H1 (cell line): ENCODE data around the gene SIX1. TPM values are rescaled to one million over a fixed set of nuclear protein-coding genes. Genes with fewer than 3 reads are reported as not detected.

Source experiments
- CTCF ChIA-PET: fragments of 300-600 bp; sonication (Branson Sonifier 250); formaldehyde crosslinking; loops from one replicate; lab custom pipeline; 2021; ENCODE audit not compliant: partially characterized antibody; lab: Charles Lee
- POLR2A ChIA-PET: fragments of 300-600 bp; sonication (Branson Sonifier 250); formaldehyde crosslinking; loops from one replicate; lab custom pipeline; 2021; ENCODE audit warnings: inconsistent platforms; ENCODE audit not compliant: partially characterized antibody; lab: Charles Lee
- DNase-seq, 2 experiments: peaks; one replicate each; pipeline versions ENCODE4 v3.0.0 to v3.0.0-alpha.2; 2010 to 2022; ENCODE audit warnings: low spot score in 2 of 2, low read depth in 1 of 2, mixed read lengths in 1 of 2
- FAIRE-seq: peaks from 2 replicates; lab custom pipeline; 2011; peaks lifted over from hg19 to GRCh38; lab: Jason Lieb, UNC
- H2AFZ ChIP-seq: 2 replicates; pipeline ENCODE4 v1.8.1; 2012; ENCODE audit warnings: low read length, inconsistent platforms
- H2AK5ac ChIP-seq: 2 replicates; pipeline ENCODE4 v1.6.1; 2013; ENCODE audit warnings: low read depth, low read length
- H2BK120ac ChIP-seq: replicated peaks from 2 replicates; pipeline ENCODE3; 2013; ENCODE audit warnings: low read depth, low read length, inconsistent platforms
- H2BK12ac ChIP-seq: 2 replicates; pipeline ENCODE4 v1.6.1; 2013; ENCODE audit warnings: low read depth, low read length
- H2BK15ac ChIP-seq: 2 replicates; pipeline ENCODE4 v1.6.1; 2013; ENCODE audit warnings: low read length
- H2BK20ac ChIP-seq: 2 replicates; pipeline ENCODE4 v1.6.1; 2013; ENCODE audit warnings: low read length
- H2BK5ac ChIP-seq: 2 replicates; pipeline ENCODE4 v1.6.1; 2013; ENCODE audit warnings: low read depth, low read length
- H3K14ac ChIP-seq: 2 replicates; pipeline ENCODE4 v1.6.1; 2013; ENCODE audit warnings: inconsistent platforms; ENCODE audit not compliant: insufficient read length
- H3K18ac ChIP-seq: 2 replicates; pipeline ENCODE4 v1.6.1; 2013; ENCODE audit warnings: low read length; ENCODE audit errors: extremely low read depth
- H3K23ac ChIP-seq: 2 replicates; pipeline ENCODE4 v1.6.1; 2013; ENCODE audit warnings: inconsistent platforms; ENCODE audit not compliant: insufficient read length
- H3K23me2 ChIP-seq: 2 replicates; pipeline ENCODE4 v1.6.1; 2013; ENCODE audit warnings: low read depth, low read length
- H3K27ac ChIP-seq: 2 replicates; pipeline ENCODE4 v1.6.1; 2011; ENCODE audit warnings: low read depth, low read length, inconsistent platforms
- H3K27me3 ChIP-seq, 4 experiments: replicated peaks in 1 of 4; 1 replicate in 1 of 4; 2 replicates in 3 of 4; pipeline versions ENCODE4 v1.6.1 to v1.8.1; 2011 to 2013; ENCODE audit warnings: low read length in 3 of 4, mild to moderate bottlenecking in 3 of 4, inconsistent platforms in 2 of 4, mixed read lengths in 2 of 4, moderate library complexity in 1 of 4; ENCODE audit not compliant: control insufficient read depth in 3 of 4, insufficient read depth in 3 of 4; ENCODE audit errors: extremely low read depth in 1 of 4
- H3K36me3 ChIP-seq, 4 experiments: 2 replicates each; pipeline versions ENCODE4 v1.6.1 to v1.8.1; 2011 to 2013; ENCODE audit warnings: mild to moderate bottlenecking in 4 of 4, low read length in 3 of 4, moderate library complexity in 2 of 4, control low read depth in 1 of 4, inconsistent platforms in 1 of 4; ENCODE audit not compliant: insufficient read depth in 4 of 4, control insufficient read depth in 2 of 4
- H3K4ac ChIP-seq: replicated peaks from 2 replicates; pipeline ENCODE3; 2013; ENCODE audit warnings: low read length, low read depth, mixed read lengths, inconsistent platforms; ENCODE audit not compliant: insufficient read length
- H3K4me1 ChIP-seq, 4 experiments: replicated peaks in 1 of 4; 1 replicate in 1 of 4; 2 replicates in 3 of 4; pipeline versions ENCODE4 v1.6.1 to v1.8.1; 2011 to 2013; ENCODE audit warnings: low read length in 3 of 4, inconsistent platforms in 2 of 4, mixed read lengths in 1 of 4; ENCODE audit not compliant: insufficient read depth in 4 of 4, control insufficient read depth in 3 of 4
- H3K4me2 ChIP-seq, 2 experiments: 2 replicates each; pipeline versions ENCODE4 v1.6.1 to v1.8.1; 2011 to 2013; ENCODE audit warnings: low read depth in 2 of 2, low read length in 2 of 2, control low read depth in 1 of 2, inconsistent platforms in 1 of 2, mild to moderate bottlenecking in 1 of 2; ENCODE audit not compliant: insufficient read depth in 1 of 2
- H3K4me3 ChIP-seq, 4 experiments: fragments of 200-600, 300-600 bp in 1 of 4; sonication (generic), shearing (Covaris generic), sonication (Bioruptor Twin) in 1 of 4; 2 replicates each; pipeline versions ENCODE4 v1.5.1 to v1.8.1; 2011 to 2016; ENCODE audit warnings: low read length in 4 of 4, low read depth in 3 of 4, control low read depth in 2 of 4, inconsistent platforms in 2 of 4, mild to moderate bottlenecking in 2 of 4, mixed read lengths in 1 of 4, moderate library complexity in 1 of 4; ENCODE audit not compliant: insufficient read depth in 2 of 4; ENCODE audit errors: extremely low read depth in 1 of 4
- H3K56ac ChIP-seq: replicated peaks from 2 replicates; pipeline ENCODE3; 2013; ENCODE audit warnings: low read depth, mild to moderate bottlenecking, mixed read lengths, low read length, inconsistent platforms; ENCODE audit not compliant: insufficient read length
- H3K79me1 ChIP-seq: 2 replicates; pipeline ENCODE4 v1.6.1; 2013; ENCODE audit warnings: low read depth, low read length, control low read depth
- H3K79me2 ChIP-seq, 2 experiments: 2 replicates each; pipeline versions ENCODE4 v1.6.1 to v1.8.1; 2012 to 2013; ENCODE audit warnings: low read length in 2 of 2, mild to moderate bottlenecking in 2 of 2, inconsistent platforms in 1 of 2; ENCODE audit not compliant: insufficient read depth in 2 of 2, control insufficient read depth in 1 of 2
- H3K9ac ChIP-seq, 4 experiments: replicated peaks in 1 of 4; 1 replicate in 1 of 4; 2 replicates in 3 of 4; pipeline versions ENCODE4 v1.6.1 to v1.8.1; 2011 to 2013; ENCODE audit warnings: low read depth in 3 of 4, low read length in 3 of 4, control low read depth in 2 of 4, mild to moderate bottlenecking in 2 of 4, moderate library complexity in 2 of 4, inconsistent platforms in 1 of 4; ENCODE audit errors: extremely low read depth in 1 of 4
- H3K9me3 ChIP-seq, 2 experiments: 2 replicates each; pipeline versions ENCODE4 v1.6.1 to v1.8.1; 2012 to 2013; ENCODE audit warnings: mild to moderate bottlenecking in 2 of 2, moderate library complexity in 2 of 2, control low read depth in 1 of 2, inconsistent platforms in 1 of 2, low read depth in 1 of 2, low read length in 1 of 2, mixed read lengths in 1 of 2; ENCODE audit not compliant: insufficient read depth in 2 of 2
- H4K20me1 ChIP-seq, 2 experiments: replicated peaks in 1 of 2; 2 replicates each; pipeline versions ENCODE3 to v1.8.1; 2011 to 2013; ENCODE audit warnings: inconsistent platforms in 2 of 2, low read length in 2 of 2, mild to moderate bottlenecking in 1 of 2; ENCODE audit not compliant: insufficient read depth in 2 of 2, control insufficient read depth in 1 of 2
- H4K5ac ChIP-seq: 2 replicates; pipeline ENCODE4 v1.6.1; 2013; ENCODE audit warnings: low read length, low read depth, mixed read lengths, inconsistent platforms; ENCODE audit not compliant: insufficient read length
- H4K8ac ChIP-seq: 2 replicates; pipeline ENCODE4 v1.8.0; 2013; ENCODE audit warnings: mild to moderate bottlenecking, moderate library complexity, low read length, inconsistent platforms; ENCODE audit not compliant: insufficient read depth; ENCODE audit errors: extremely low read depth
- H4K91ac ChIP-seq: replicated peaks from 2 replicates; pipeline ENCODE3; 2013; ENCODE audit warnings: low read length, mixed read lengths, inconsistent platforms; ENCODE audit not compliant: insufficient read length
- BACH1 ChIP-seq: IDR thresholded peaks from 2 replicates; pipeline ENCODE4 v1.6.1; 2012; ENCODE audit warnings: low read length, improper control_type of control experiment
- CBX5 ChIP-seq: fragments of 300-800, 300-1000 bp; sonication (generic); IDR thresholded peaks from 2 replicates; pipeline ENCODE4 v1.7.1; 2016; ENCODE audit warnings: antibody characterized with exemption, low read length, low read depth
- CHD2 ChIP-seq: IDR thresholded peaks from 2 replicates; pipeline ENCODE4 v1.6.1; 2012; ENCODE audit warnings: low read length, improper control_type of control experiment
- CTCF ChIP-seq, 3 experiments: IDR thresholded peaks; 1 replicate in 2 of 3; 2 replicates in 1 of 3; pipeline versions ENCODE4 v1.5.1 to v1.6.1; 2011; ENCODE audit warnings: low read length in 3 of 3, mild to moderate bottlenecking in 3 of 3, inconsistent platforms in 2 of 3, low read depth in 1 of 3, moderate library complexity in 1 of 3; ENCODE audit not compliant: insufficient read depth in 1 of 3; ENCODE audit errors: control extremely low read depth in 1 of 3
- E2F6 ChIP-seq: IDR thresholded peaks from 2 replicates; pipeline ENCODE4 v1.6.1; 2012; ENCODE audit warnings: inconsistent platforms
- FOSL1 ChIP-seq: IDR thresholded peaks from 2 replicates; pipeline ENCODE4 v1.6.1; 2011; ENCODE audit warnings: mild to moderate bottlenecking, low read depth, low read length, moderate library complexity; ENCODE audit not compliant: insufficient read depth
- GABPA ChIP-seq: IDR thresholded peaks from 2 replicates; pipeline ENCODE4 v1.6.1; 2011; ENCODE audit warnings: mild to moderate bottlenecking, low read length, moderate library complexity, borderline replicate concordance; ENCODE audit not compliant: insufficient read depth
- NANOG ChIP-seq: IDR thresholded peaks from 2 replicates; pipeline ENCODE4 v1.6.1; 2011; ENCODE audit warnings: low read length, low read depth, mild to moderate bottlenecking, inconsistent platforms; ENCODE audit not compliant: insufficient read depth, poor library complexity, severe bottlenecking
- NRF1 ChIP-seq: IDR thresholded peaks from 2 replicates; pipeline ENCODE4 v1.6.1; 2011; ENCODE audit warnings: mild to moderate bottlenecking, low read depth, low read length, improper control_type of control experiment
- WGBS, 2 experiments: shearing (Covaris generic) in 1 of 2; methylation state at CpG; one replicate each; pipeline versions ENCODE4 v1.1.6 to v1.1.7; 2013 to 2015; ENCODE audit warnings: low lambda C conversion rate in 2 of 2, mixed read lengths in 2 of 2, inconsistent platforms in 1 of 2, low coverage in 1 of 2, missing lambda C conversion rate in 1 of 2; ENCODE audit not compliant: insufficient replicate concordance in 2 of 2, insufficient coverage in 1 of 2, insufficient read length in 1 of 2; ENCODE audit errors: extremely low coverage in 1 of 2, missing lambda C conversion rate in 1 of 2; 5-methylcytosine and 5-hydroxymethylcytosine counted together
- polyA plus RNA-seq, 7 experiments: library from polyadenylated mRNA; depleted of rRNA in 3 of 7; stranded (reverse) in 5 of 7; unstranded in 2 of 7; fragments of >200 nt in 5 of 7; fragments of 200-250 nt in 2 of 7; gene quantifications; 1 replicate in 5 of 7; 2 replicates in 1 of 7; 4 replicates in 1 of 7; pipeline versions ENCODE4 v1.2.1 to v1.2.3, GENCODE V29; 2011 to 2013; ENCODE audit warnings: missing spikeins in 2 of 7, mixed read lengths in 2 of 7
- total RNA-seq: library from RNA; stranded (reverse); fragmentation: NEBNext Ultra II Directional; extraction: Animal tissue kit (Norgen Biotek cat#: 25700); gene quantifications from 2 replicates; pipeline ENCODE4 v1.2.1, GENCODE V29; 2021

Gene SIX1
- total and polyA plus RNA-seq, 2 of the 8 experiments (the other 6 are each of a cell fraction or from before 2014, with no cell fraction given) = 0.03 to 0.69 TPM

- H2BK120ac ChIP-seq = no peak overlapping the region
- no peak overlapping the region for H3K4ac ChIP-seq
- no peaks in the 10 kb centered on the region for H3K27me3 ChIP-seq
- peaks cover 0 to 3% (median 0%) of the 10 kb centered on the region in 4 experiments; a peak in 1 of 8 replicates for H3K36me3 ChIP-seq
- 78% methylated on average over 5 of the region's 5 CpGs; no CpG with 5 or more reads in 1 of the 2 experiments for WGBS, 2 experiments
- H4K5ac ChIP-seq = no peak overlapping the region
- H2BK12ac ChIP-seq = no peak overlapping the region
- ChIA-PET CTCF (interaction anchor here (4.6 kb wide), 1 partner anchor 14 kb away, joined by 24 read pairs; no protein-coding TSS in a partner anchor), POLR2A (interaction anchor here (0.7 kb wide), 1 partner anchor 72 kb away, joined by 4 read pairs; no protein-coding TSS in a partner anchor)
- H4K8ac ChIP-seq = no peak overlapping the region
- no peak overlapping the region for H4K91ac ChIP-seq
- H4K20me1 ChIP-seq = no peaks in the 10 kb centered on the region
- H3K79me1 ChIP-seq = no peaks in the 10 kb centered on the region
- H3K4me1 ChIP-seq = 0 out of 7 replicates have a peak, but pooled peaks cover 0 to 3% (median 0%) of the 10 kb centered on the region in 4 experiments
- no peak overlapping the region for H3K4me3 ChIP-seq
- no peaks in the 10 kb centered on the region for H3K9me3 ChIP-seq
- no peak overlapping the region for H3K27ac ChIP-seq
- H2AK5ac ChIP-seq = no peak overlapping the region
- H3K18ac ChIP-seq = no peak overlapping the region
- no peak overlapping the region for H2BK20ac ChIP-seq
- no peak overlapping the region for H2BK15ac ChIP-seq
- no peak overlapping the region for H2BK5ac ChIP-seq
- FAIRE-seq (no peak), DNase-seq (no peak)
- no peak overlapping the region for H3K56ac ChIP-seq
- no peak overlapping the region for H3K4me2 ChIP-seq
- no peak overlapping the region for H2AFZ ChIP-seq
- peak overlapping the region in 1 of 4 experiments; percentile 49; a peak in 1 of 7 replicates for H3K9ac ChIP-seq
- H3K14ac ChIP-seq = no peak overlapping the region
- no peak overlapping the region for H3K23ac ChIP-seq
- no peaks in the 10 kb centered on the region for H3K23me2 ChIP-seq
- H3K79me2 ChIP-seq = no peaks in the 10 kb centered on the region
- TF ChIP-seq NANOG (no peak), BACH1 (no peak), GABPA (no peak), E2F6 (no peak), CHD2 (no peak), FOSL1 (no peak), CTCF (IDR thresholded peaks at IDR 0.05; ENCODE audit: control extremely low read depth in 1 of 3, insufficient read depth in 1 of 3, low read depth in 1 of 3, low read length in 3 of 3) (no peak), NRF1 (no peak), CBX5 (no peak)
Observed at GRCh38 chr14:60622210-60622916, 26.9 kb downstream of the SIX1 start.
